ENCODE measurements around the gene ABCE1. TPM values are rescaled to one million over a fixed set of nuclear protein-coding genes. Genes with fewer than 3 reads are reported as not detected.
A peak's percentile ranks its signal among the peaks of the same experiment; 100 is the strongest.

ABCE1 gene
- total RNA-seq, 1 experiment from 2014 or later = 73.7 TPM

DNA sequence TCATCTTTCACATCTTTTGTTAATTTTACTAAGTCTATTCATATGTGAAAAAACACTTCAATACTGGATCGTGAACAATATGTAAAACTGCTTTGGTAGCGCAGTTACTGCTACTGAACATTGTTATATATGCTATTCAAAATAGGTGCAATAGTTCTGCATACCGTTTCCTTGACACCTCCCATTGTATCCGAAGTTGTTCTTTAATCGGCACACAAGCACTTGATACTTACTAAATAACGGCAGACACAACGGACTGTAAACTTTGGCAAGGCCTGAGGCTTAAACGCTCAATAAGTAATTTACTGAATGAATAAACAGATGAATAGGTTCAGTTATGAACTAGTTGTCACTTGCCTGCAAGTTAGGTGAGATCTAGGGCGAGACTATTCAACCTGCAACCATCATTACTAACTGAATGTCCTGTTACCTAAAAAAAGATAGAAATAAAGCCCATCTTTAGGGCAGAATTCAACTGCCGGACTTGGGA, 735 bp upstream of the ABCE1 start:
- TF ChIP-seq POLR2AphosphoS5 (IDR thresholded peaks at IDR 0.05; ENCODE audit: low read depth, low read length) = no peak
- TF ChIP-seq, protein P1, sequence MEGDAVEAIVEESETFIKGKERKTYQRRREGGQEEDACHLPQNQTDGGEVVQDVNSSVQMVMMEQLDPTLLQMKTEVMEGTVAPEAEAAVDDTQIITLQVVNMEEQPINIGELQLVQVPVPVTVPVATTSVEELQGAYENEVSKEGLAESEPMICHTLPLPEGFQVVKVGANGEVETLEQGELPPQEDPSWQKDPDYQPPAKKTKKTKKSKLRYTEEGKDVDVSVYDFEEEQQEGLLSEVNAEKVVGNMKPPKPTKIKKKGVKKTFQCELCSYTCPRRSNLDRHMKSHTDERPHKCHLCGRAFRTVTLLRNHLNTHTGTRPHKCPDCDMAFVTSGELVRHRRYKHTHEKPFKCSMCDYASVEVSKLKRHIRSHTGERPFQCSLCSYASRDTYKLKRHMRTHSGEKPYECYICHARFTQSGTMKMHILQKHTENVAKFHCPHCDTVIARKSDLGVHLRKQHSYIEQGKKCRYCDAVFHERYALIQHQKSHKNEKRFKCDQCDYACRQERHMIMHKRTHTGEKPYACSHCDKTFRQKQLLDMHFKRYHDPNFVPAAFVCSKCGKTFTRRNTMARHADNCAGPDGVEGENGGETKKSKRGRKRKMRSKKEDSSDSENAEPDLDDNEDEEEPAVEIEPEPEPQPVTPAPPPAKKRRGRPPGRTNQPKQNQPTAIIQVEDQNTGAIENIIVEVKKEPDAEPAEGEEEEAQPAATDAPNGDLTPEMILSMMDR (IDR thresholded peaks at IDR 0.05) = 0 out of 2 replicates have a peak, but pooled peaks have one; percentile 35
- Histone ChIP-seq H3K4me3 (ENCODE audit: low read depth in 2 of 2, low read length in 2 of 2) (peak overlapping the region; percentile 87 to 91), H3K4me1 (ENCODE audit: control insufficient read depth, insufficient read depth, low read length) (peaks cover 12% of the 10 kb centered on the region), H3K36me3 (ENCODE audit: control insufficient read depth, insufficient read depth, low read length) (peaks cover 23% of the 10 kb centered on the region), H3K27me3 (ENCODE audit: control insufficient read depth, insufficient read depth, low read length) (no peaks in the 10 kb centered on the region), H3K9me3 (ENCODE audit: control insufficient read depth, insufficient read depth, low read depth, low read length) (no peaks in the 10 kb centered on the region), H3K27ac (ENCODE audit: low read length) (peak overlapping the region; percentile 95)
- ChIA-PET POLR2A (interaction anchor here (0.7 kb wide), 1 partner anchor 28 kb away, joined by 3 read pairs; no protein-coding TSS in a partner anchor), CTCF (interaction anchor here (0.6 kb wide), 1 partner anchor 927 kb away, joined by 12 read pairs; no protein-coding TSS in a partner anchor)
- intact Hi-C loops (cut with micrococcal nuclease; ENCODE audit: unreplicated experiment) = no loop called here
- in situ Hi-C loops (cut with HindIII; ENCODE audit: low pct_unique_long_range_greater_than_20kb, low sequenced_read_pairs) = no loop called here
- TSS peak; percentile 89 for BruUV-seq (replicated peaks)
- no peak for ATAC-seq
- no peak for DNase-seq (ENCODE audit: low read depth, low spot score)

DNA sequence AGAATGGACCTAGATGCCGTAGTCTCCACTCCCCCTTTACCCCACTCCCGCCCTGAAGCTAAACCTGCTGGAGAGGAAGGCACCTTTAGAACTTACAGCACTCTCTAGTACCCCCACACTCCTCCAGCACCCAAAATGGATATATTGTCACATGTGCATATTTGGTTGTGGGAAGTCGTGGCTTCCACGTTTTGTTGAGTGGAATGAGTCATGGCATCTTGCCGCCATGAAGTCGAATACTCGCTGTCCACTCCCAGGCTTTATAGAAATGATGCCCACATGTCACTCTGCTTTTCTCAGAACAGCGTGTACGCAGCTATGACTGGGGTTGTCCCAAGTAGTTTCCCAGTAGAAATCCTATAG, 545 bp downstream of the ABCE1 start:
- ChIA-PET POLR2A (no interaction called here), CTCF (no interaction called here)
- ATAC-seq = peak; percentile 71
- peak; percentile 20 for DNase-seq (ENCODE audit: low read depth, low spot score)
- Histone ChIP-seq H3K36me3 (ENCODE audit: control insufficient read depth, insufficient read depth, low read length) (peaks cover 27% of the 10 kb centered on the region), H3K27ac (ENCODE audit: low read length) (peak overlapping the region; percentile 95), H3K9me3 (ENCODE audit: control insufficient read depth, insufficient read depth, low read depth, low read length) (no peaks in the 10 kb centered on the region), H3K4me1 (ENCODE audit: control insufficient read depth, insufficient read depth, low read length) (peaks cover 12% of the 10 kb centered on the region), H3K27me3 (ENCODE audit: control insufficient read depth, insufficient read depth, low read length) (no peaks in the 10 kb centered on the region), H3K4me3 (ENCODE audit: low read depth in 2 of 2, low read length in 2 of 2) (peak overlapping the region; percentile 87 to 91)
- TF ChIP-seq TCF7L2 (IDR thresholded peaks at IDR 0.05; ENCODE audit: low read depth, low read length) (no peak), POLR2AphosphoS5 (IDR thresholded peaks at IDR 0.05; ENCODE audit: low read depth, low read length) (no peak), SIN3A (IDR thresholded peaks at IDR 0.05; ENCODE audit: borderline replicate concordance, insufficient read depth, low read depth, low read length) (no peak)
- TF ChIP-seq, protein P2, sequence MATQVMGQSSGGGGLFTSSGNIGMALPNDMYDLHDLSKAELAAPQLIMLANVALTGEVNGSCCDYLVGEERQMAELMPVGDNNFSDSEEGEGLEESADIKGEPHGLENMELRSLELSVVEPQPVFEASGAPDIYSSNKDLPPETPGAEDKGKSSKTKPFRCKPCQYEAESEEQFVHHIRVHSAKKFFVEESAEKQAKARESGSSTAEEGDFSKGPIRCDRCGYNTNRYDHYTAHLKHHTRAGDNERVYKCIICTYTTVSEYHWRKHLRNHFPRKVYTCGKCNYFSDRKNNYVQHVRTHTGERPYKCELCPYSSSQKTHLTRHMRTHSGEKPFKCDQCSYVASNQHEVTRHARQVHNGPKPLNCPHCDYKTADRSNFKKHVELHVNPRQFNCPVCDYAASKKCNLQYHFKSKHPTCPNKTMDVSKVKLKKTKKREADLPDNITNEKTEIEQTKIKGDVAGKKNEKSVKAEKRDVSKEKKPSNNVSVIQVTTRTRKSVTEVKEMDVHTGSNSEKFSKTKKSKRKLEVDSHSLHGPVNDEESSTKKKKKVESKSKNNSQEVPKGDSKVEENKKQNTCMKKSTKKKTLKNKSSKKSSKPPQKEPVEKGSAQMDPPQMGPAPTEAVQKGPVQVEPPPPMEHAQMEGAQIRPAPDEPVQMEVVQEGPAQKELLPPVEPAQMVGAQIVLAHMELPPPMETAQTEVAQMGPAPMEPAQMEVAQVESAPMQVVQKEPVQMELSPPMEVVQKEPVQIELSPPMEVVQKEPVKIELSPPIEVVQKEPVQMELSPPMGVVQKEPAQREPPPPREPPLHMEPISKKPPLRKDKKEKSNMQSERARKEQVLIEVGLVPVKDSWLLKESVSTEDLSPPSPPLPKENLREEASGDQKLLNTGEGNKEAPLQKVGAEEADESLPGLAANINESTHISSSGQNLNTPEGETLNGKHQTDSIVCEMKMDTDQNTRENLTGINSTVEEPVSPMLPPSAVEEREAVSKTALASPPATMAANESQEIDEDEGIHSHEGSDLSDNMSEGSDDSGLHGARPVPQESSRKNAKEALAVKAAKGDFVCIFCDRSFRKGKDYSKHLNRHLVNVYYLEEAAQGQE (IDR thresholded peaks at IDR 0.05; ENCODE audit: insufficient read depth in 1 of 2, low read depth in 2 of 2, low read length in 1 of 2) = no peak
- TF ChIP-seq, protein P1 (IDR thresholded peaks at IDR 0.05) = no peak
- no TSS peak for BruUV-seq (replicated peaks)
- intact Hi-C loops (cut with micrococcal nuclease; ENCODE audit: unreplicated experiment) = no loop called here
- in situ Hi-C loops (cut with HindIII; ENCODE audit: low pct_unique_long_range_greater_than_20kb, low sequenced_read_pairs) = no loop called here

Measured in Panc1 (cell line).